Ishikawa (cell line): ENCODE data around the gene THAP2.

Experiments
- CEBPB ChIP-seq: IDR thresholded peaks from 2 replicates; pipeline ENCODE4 v1.6.1; 2012
- CREB1 ChIP-seq: IDR thresholded peaks from 2 replicates; pipeline ENCODE4 v1.6.1; 2012; ENCODE audit warnings: low read depth
- EGR1 ChIP-seq: IDR thresholded peaks from 2 replicates; pipeline ENCODE4 v1.6.1; 2012
- RAD21 ChIP-seq: IDR thresholded peaks from 2 replicates; pipeline ENCODE4 v1.6.1; 2012; ENCODE audit warnings: low read depth
- TAF1 ChIP-seq: IDR thresholded peaks from 2 replicates; pipeline ENCODE4 v1.6.1; 2012; ENCODE audit warnings: low read depth, mild to moderate bottlenecking
- ZBTB7A ChIP-seq: IDR thresholded peaks from 2 replicates; pipeline ENCODE4 v1.6.1; 2012; ENCODE audit warnings: low read depth
- TF ChIP-seq, protein P1 (sequence below): IDR thresholded peaks from 2 replicates; pipeline ENCODE4 v1.6.1; 2012
- TF ChIP-seq, protein P2 (sequence below): IDR thresholded peaks from 2 replicates; pipeline ENCODE4 v1.6.1; 2012
- TF ChIP-seq, protein P3 (sequence below): IDR thresholded peaks from 2 replicates; pipeline ENCODE4 v1.6.1; 2012; ENCODE audit warnings: low read depth, mild to moderate bottlenecking

DNA sequence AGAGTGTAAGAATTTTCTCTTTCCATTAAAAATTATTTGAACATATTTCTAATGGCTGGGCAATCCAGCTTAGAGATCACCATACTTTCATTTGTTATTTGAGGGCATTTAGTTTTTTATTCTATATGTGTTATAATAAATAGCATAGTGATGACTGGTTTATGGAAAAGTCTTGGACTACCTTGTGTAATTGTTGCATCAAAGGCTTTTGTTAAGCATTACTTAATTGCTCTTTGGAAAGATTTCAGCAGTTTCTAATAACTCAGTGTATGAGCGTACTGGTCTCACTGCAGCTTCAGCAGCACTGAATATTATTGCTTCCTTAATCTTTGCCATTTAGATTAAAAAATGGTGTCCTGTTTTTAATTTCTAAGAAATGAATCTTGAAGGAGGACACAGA is 44.6 kb downstream of the THAP2 start:
- TF ChIP-seq, protein P1, sequence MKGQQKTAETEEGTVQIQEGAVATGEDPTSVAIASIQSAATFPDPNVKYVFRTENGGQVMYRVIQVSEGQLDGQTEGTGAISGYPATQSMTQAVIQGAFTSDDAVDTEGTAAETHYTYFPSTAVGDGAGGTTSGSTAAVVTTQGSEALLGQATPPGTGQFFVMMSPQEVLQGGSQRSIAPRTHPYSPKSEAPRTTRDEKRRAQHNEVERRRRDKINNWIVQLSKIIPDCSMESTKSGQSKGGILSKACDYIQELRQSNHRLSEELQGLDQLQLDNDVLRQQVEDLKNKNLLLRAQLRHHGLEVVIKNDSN: no peak
- TF ChIP-seq, protein P2, sequence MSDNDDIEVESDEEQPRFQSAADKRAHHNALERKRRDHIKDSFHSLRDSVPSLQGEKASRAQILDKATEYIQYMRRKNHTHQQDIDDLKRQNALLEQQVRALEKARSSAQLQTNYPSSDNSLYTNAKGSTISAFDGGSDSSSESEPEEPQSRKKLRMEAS: no peak
- TF ChIP-seq TAF1 (no peak), RAD21 (no peak), ZBTB7A (no peak), CEBPB (no peak), EGR1 (no peak), CREB1 (no peak)
- TF ChIP-seq, protein P3, sequence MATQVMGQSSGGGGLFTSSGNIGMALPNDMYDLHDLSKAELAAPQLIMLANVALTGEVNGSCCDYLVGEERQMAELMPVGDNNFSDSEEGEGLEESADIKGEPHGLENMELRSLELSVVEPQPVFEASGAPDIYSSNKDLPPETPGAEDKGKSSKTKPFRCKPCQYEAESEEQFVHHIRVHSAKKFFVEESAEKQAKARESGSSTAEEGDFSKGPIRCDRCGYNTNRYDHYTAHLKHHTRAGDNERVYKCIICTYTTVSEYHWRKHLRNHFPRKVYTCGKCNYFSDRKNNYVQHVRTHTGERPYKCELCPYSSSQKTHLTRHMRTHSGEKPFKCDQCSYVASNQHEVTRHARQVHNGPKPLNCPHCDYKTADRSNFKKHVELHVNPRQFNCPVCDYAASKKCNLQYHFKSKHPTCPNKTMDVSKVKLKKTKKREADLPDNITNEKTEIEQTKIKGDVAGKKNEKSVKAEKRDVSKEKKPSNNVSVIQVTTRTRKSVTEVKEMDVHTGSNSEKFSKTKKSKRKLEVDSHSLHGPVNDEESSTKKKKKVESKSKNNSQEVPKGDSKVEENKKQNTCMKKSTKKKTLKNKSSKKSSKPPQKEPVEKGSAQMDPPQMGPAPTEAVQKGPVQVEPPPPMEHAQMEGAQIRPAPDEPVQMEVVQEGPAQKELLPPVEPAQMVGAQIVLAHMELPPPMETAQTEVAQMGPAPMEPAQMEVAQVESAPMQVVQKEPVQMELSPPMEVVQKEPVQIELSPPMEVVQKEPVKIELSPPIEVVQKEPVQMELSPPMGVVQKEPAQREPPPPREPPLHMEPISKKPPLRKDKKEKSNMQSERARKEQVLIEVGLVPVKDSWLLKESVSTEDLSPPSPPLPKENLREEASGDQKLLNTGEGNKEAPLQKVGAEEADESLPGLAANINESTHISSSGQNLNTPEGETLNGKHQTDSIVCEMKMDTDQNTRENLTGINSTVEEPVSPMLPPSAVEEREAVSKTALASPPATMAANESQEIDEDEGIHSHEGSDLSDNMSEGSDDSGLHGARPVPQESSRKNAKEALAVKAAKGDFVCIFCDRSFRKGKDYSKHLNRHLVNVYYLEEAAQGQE: no peak
